ENCODE measurements around the gene DAPK1.

Gene DAPK1

GRCh38 chr9:87635656-87636501 is 138.2 kb downstream of the DAPK1 start:
- no peak overlapping the region for H3K4me3 ChIP-seq (ENCODE audit: low read length)
- no peak for TF ChIP-seq ZNF274 (IDR thresholded peaks at IDR 0.05; ENCODE audit: low read depth, low read length)

GRCh38 chr9:87638292-87638691 is 140.6 kb downstream of the DAPK1 start:
- no peak for TF ChIP-seq ZNF274 (IDR thresholded peaks at IDR 0.05; ENCODE audit: low read depth, low read length)

GRCh38 chr9:87639949-87640348 is 142.3 kb downstream of the DAPK1 start:
- no peak for TF ChIP-seq ZNF274 (IDR thresholded peaks at IDR 0.05; ENCODE audit: low read depth, low read length)
- H3K4me3 ChIP-seq (ENCODE audit: low read length) = no peak overlapping the region

More at GRCh38 chr9:87638292-87638691, 140.6 kb downstream of the DAPK1 start:
- H3K4me3 ChIP-seq (ENCODE audit: low read length) = no peak overlapping the region

- TF ChIP-seq ZNF274 (IDR thresholded peaks at IDR 0.05; ENCODE audit: low read depth, low read length) = no peak
- no peak overlapping the region for H3K4me3 ChIP-seq (ENCODE audit: low read length)
These were observed 142.7 kb downstream of the DAPK1 start for GRCh38 chr9:87640385-87640795.

GRCh38 chr9:87641067-87641466 is 143.4 kb downstream of the DAPK1 start:
- no peak overlapping the region for H3K4me3 ChIP-seq (ENCODE audit: low read length)
- no peak for TF ChIP-seq ZNF274 (IDR thresholded peaks at IDR 0.05; ENCODE audit: low read depth, low read length)

GRCh38 chr9:87642330-87643106 is 144.9 kb downstream of the DAPK1 start:
- no peak for TF ChIP-seq ZNF274 (IDR thresholded peaks at IDR 0.05; ENCODE audit: low read depth, low read length)
- H3K4me3 ChIP-seq (ENCODE audit: low read length) = no peak overlapping the region

- no peak for TF ChIP-seq ZNF274 (IDR thresholded peaks at IDR 0.05; ENCODE audit: low read depth, low read length)
- H3K4me3 ChIP-seq (ENCODE audit: low read length) = no peak overlapping the region
These were observed 145.5 kb downstream of the DAPK1 start for GRCh38 chr9:87643107-87643650.

GRCh38 chr9:87643778-87644570 is 146.3 kb downstream of the DAPK1 start:
- no peak for TF ChIP-seq ZNF274 (IDR thresholded peaks at IDR 0.05; ENCODE audit: low read depth, low read length)
- H3K4me3 ChIP-seq (ENCODE audit: low read length) = no peak overlapping the region

- H3K4me3 ChIP-seq (ENCODE audit: low read length) = no peak overlapping the region
- TF ChIP-seq ZNF274 (IDR thresholded peaks at IDR 0.05; ENCODE audit: low read depth, low read length) = no peak
These were observed 147.0 kb downstream of the DAPK1 start for GRCh38 chr9:87644659-87645058.

- TF ChIP-seq ZNF274 (IDR thresholded peaks at IDR 0.05; ENCODE audit: low read depth, low read length) = no peak
- no peak overlapping the region for H3K4me3 ChIP-seq (ENCODE audit: low read length)
These were observed 148.9 kb downstream of the DAPK1 start for GRCh38 chr9:87646546-87646945.

- H3K4me3 ChIP-seq (ENCODE audit: low read length) = no peak overlapping the region
- TF ChIP-seq ZNF274 (IDR thresholded peaks at IDR 0.05; ENCODE audit: low read depth, low read length) = no peak
These were observed 149.4 kb downstream of the DAPK1 start for GRCh38 chr9:87647114-87647513.

- TF ChIP-seq ZNF274 (IDR thresholded peaks at IDR 0.05; ENCODE audit: low read depth, low read length) = no peak
- no peak overlapping the region for H3K4me3 ChIP-seq (ENCODE audit: low read length)
These were observed 150.9 kb downstream of the DAPK1 start for GRCh38 chr9:87648606-87649005.

- no peak overlapping the region for H3K4me3 ChIP-seq (ENCODE audit: low read length)
- TF ChIP-seq ZNF274 (IDR thresholded peaks at IDR 0.05; ENCODE audit: low read depth, low read length) = no peak
These were observed 153.1 kb downstream of the DAPK1 start for GRCh38 chr9:87650611-87651295.

Measured in GM08714 (cell line).